SK-MEL-5 (cell line): Measurements from ENCODE around the gene AGRN. TPM values are rescaled to one million over a fixed set of nuclear protein-coding genes. Genes with fewer than 3 reads are reported as not detected.
"Not testable (repeated sequence)": the region's sequence is repeated elsewhere in the genome, so short reads cannot be mapped to it uniquely, and the experiment has no call there.

ENCODE experiments used
- DNase-seq: peaks from one replicate; pipeline ENCODE4 v3.0.0-alpha.2; 2016; ENCODE audit warnings: low read depth, low spot score
- in situ Hi-C: cut with HindIII; loops from 2 replicates; pipeline ENCODE4 v1.10.0; 2016; ENCODE audit warnings: low sequenced_read_pairs, high pct_unique_total_duplicates, low pct_unique_long_range_greater_than_20kb
- polyA plus RNA-seq, 2 experiments: library from polyadenylated mRNA; depleted of rRNA; stranded (reverse); fragments of >200 nt; gene quantifications; 2 replicates each; pipeline ENCODE4 v1.2.3, GENCODE V29; 2015
- total RNA-seq: library from RNA; depleted of rRNA; stranded (reverse); fragments of >200 nt; shearing (Covaris generic); gene quantifications from 2 replicates; pipeline ENCODE4 v1.2.3, GENCODE V29; 2014; rRNA removed

The AGRN gene
- total RNA-seq, result 21.3 and 23.0 TPM in 2 replicates
- 58.8 and 70.0 TPM in 2 replicates for polyA plus RNA-seq (2015; cell fraction: cytosol; rRNA removed)
- 110 and 125 TPM in 2 replicates for polyA plus RNA-seq (2015; cell fraction: nucleus; rRNA removed)

DNA sequence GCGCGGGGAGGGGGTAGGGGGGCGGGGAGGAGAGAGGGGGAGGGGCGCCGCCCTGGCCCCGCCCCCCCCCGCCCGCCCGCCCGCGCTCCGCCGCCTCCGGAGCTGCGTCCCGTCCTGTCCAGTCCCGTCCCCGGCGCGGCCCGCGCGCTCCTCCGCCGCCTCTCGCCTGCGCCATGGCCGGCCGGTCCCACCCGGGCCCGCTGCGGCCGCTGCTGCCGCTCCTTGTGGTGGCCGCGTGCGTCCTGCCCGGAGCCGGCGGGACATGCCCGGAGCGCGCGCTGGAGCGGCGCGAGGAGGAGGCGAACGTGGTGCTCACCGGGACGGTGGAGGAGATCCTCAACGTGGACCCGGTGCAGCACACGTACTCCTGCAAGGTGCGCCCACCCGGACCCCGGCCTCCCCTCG lies at the start of gene AGRN:
Gene AGRN (plus strand): TSS at position 121 of the 405 bp plus-strand sequence. CDS start 53 bp downstream, at position 174.
- no peak for DNase-seq
- in situ Hi-C loops, result no loop called here

DNA sequence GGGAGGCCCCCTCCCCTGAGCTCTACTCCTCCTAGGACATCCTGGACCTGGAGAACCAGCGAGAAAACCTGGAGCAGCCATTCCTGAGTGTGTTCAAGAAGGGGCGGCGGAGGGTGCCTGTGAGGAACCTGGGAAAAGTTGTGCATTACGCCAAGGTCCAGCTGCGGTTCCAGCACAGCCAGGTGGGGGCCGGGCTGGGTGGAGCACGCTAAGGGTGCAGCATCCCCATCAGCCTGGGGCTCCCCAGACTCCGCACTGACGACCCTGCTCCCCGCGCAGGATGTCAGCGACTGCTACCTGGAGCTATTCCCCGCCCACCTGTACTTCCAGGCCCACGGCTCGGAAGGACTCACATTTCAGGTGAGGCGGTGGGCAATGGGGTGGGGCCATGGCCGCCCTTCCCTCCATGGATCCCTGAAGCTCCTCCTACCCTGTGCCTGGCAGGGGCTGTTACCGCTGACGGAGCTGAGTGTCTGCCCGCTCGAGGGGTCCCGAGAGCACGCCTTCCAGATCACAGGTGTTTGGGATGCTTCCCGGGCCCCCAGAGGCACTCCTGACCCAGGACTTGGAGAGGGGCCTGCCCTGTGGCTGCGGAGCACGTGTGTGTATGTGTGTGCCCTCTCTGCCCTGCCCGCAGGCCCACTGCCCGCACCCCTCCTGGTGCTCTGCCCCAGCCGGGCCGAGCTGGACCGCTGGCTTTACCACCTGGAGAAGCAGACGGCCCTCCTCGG lies 49.5 kb upstream of the AGRN start:
- in situ Hi-C loops, result no loop called here
- no peak for DNase-seq

DNA sequence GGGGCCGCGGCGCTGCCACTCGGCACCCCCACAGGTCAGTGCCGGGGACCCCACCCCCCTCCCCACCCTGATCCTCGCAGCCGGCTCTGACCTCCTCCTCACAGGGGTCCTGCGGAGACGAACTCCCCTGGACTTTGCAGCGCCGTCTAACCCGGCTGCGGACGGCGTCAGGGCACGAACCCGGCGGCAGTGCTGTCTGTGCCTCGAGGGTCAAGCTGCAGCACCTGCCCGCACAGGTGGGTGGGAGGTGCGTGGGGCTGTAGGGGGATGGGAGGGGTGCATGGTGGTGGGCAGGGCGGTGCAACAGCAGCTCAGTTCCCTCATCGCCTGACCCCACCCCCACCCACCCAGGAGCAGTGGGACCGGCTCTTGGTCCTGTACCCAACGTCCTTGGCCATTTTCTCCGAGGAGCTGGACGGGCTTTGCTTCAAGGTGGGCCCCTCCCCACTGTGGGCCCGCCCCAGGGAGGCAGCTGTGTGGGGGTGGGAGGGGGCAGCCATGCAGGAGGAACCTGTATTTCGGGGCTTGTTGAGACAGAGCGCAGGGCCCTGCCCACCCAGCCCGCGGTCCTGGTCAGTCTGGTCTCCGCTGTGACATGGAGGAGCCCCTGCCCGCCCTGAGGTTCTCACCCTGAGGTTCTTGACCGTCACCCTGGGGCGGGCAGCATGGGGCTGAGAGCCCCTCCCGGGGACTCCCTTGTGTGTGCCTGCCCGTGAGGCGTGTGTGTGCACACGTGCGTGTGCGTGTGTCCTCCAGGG lies 48.8 kb upstream of the AGRN start:
- in situ Hi-C loops, result no loop called here
- DNase-seq, result no peak

DNA sequence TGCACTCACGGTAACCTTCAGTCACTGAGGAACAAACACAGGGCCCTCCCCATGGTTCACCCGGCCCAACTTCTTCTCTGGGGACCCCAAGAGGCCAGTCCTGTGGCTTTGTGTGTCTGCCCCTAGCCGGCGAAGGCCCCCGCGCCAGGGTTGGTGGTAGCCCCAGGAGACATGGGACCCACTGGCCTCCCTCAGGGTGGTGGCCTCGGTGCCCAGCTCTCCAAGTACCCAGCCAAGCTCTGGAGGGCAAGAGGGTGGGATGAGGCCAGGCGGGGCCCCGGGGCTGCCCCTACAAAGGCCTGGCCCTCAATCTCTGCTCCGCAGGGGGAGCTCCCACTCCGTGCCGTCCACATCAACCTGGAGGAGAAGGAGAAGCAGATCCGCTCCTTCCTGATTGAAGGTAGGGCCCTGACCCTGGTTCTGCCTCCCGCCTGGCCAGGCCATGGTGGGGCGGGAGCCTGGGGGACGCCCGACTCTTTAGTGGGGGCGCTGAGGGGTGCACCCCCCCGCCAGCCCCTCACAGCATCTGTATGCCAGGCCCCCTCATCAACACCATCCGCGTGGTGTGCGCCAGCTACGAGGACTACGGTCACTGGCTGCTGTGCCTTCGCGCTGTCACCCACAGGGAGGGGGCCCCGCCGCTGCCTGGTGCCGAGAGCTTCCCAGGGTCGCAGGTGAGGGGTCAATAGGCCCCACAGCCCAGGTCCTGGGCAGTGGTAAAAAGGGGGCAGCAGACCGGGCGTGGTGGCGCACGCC lies 48.0 kb upstream of the AGRN start:
- in situ Hi-C loops, result no loop called here
- DNase-seq, result no peak

DNA sequence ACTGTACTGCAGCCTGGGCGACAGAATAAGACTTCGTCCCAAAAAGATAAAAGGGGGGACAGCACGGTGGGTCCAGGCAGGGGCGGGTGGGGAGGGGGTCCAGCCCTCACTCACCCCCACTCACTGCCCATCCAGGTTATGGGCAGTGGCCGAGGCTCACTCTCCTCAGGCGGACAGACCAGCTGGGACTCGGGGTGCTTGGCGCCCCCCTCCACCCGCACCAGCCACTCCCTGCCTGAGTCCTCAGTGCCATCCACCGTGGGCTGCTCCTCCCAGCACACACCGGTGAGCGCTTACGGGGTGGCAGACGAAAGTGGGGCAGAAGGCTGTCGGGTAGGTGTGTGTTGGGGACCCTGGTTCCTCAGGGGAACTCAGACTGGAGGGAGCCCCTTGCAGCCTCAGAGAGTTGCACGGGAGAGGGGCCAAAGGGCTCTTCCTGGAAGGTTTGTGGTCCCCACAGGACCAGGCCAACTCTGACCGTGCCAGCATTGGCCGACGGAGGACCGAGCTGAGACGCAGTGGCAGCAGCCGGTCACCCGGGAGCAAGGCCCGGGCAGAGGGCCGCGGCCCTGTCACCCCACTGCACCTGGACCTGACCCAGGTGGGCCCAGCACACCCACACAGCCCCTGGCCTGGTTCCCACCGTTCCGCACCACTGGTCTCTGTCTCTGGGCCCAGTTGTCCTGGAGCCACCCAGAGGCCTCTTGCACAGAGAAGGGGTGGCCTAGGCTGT lies 47.0 kb upstream of the AGRN start:
- in situ Hi-C loops, result no loop called here
- DNase-seq, result no peak

DNA sequence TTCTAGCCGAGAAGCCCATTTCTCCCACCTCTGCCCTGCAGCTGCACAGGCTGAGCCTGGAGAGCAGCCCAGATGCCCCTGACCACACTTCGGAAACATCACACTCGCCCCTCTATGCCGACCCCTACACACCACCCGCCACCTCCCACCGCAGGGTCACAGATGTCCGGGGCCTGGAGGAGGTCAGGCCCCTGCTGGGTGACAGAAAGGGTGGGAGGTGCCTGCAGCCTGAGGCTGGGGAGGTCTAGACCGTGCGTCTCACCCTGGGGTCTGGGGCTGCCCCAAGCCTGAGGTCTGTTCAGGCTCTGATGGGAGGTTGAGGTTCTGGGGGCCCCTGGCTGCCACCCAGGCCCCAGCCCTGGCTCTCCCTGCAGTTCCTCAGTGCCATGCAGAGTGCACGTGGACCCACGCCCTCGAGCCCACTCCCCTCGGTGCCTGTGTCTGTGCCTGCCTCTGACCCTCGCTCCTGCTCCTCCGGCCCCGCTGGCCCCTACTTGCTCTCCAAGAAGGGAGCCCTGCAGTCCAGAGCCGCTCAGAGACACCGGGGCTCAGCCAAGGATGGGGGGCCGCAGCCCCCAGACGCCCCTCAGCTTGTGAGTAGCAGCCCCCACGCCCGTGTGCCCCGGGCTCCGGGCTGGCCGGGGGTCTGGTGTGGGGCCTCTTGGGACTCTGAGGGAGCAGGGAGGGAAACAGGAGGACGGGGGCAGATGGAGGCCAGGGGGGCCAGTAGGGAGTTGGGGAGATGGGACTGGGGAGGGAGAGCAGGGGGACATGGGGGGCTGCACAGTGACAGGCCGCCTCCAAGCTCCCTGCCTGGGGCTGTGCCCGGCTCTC lies 46.2 kb upstream of the AGRN start:
- in situ Hi-C loops, result no loop called here
- no peak for DNase-seq

DNA sequence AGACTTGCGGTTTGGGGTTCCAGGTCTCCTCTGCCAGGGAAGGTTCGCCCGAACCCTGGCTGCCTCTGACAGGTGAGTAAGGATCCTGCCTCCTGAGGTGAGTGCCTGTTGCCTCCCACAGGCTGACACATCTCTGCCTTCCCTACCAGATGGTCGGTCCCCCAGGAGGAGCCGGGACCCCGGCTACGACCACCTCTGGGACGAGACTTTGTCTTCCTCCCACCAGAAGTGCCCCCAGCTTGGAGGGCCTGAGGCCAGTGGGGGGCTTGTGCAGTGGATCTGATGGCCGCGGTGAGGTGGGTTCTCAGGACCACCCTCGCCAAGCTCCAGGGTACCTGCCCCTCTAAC lies 45.7 kb upstream of the AGRN start:
- in situ Hi-C loops, result no loop called here
- no peak for DNase-seq

DNA sequence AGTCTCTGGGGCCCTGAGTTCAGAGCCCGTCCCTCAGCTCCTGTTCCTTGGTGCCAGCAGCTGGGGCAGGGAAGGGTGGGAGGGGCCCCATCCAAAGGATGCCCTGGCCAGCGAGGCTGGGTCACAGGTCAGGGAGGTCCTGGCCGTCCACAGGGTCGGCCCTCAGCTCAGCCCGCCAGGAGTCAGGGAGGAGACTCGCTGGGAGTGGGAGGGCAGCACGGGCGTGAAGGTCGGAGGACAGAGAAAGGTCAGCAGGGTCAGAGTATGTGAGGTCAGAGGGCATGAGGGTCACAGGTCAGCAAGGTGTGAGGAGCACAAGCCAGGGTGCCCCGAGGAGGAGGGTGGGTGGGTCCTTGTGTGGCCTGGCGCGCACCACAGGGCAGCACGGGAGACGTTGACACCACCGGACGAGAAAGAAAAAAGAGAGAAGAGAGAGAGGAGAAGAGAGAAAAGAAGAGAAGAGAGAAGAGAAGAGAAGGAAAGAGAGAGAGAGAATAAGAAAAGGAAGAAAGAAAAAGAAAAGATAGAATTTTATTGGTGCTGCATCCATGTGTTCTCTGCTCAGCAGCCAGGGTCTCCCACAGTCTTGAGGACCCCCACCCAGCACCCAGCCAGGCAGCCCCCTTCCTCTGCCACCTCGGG lies 45.1 kb upstream of the AGRN start:
- no peak for DNase-seq
- in situ Hi-C loops, result no loop called here

DNA sequence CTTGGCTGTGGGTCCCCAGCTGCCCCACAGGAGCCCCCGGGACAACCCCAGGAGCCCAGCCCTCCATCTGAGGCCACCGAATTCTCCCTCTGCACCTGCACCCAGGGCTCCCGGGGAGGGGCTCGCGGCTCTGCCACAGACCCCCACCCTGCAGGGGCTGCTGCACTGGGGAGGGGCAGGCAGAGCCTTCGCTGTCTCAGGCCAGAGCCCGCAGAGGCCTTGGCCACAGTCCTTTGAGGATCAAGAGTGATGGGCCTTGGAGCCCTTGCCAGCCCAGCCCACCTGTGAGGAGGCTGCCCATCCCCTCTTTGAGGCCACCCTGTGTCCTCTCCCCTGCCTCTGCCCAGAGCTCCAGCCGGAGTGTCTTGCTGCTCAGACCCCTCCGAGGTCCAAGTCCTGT lies 44.6 kb upstream of the AGRN start:
- no peak for DNase-seq
- in situ Hi-C loops, result no loop called here

DNA sequence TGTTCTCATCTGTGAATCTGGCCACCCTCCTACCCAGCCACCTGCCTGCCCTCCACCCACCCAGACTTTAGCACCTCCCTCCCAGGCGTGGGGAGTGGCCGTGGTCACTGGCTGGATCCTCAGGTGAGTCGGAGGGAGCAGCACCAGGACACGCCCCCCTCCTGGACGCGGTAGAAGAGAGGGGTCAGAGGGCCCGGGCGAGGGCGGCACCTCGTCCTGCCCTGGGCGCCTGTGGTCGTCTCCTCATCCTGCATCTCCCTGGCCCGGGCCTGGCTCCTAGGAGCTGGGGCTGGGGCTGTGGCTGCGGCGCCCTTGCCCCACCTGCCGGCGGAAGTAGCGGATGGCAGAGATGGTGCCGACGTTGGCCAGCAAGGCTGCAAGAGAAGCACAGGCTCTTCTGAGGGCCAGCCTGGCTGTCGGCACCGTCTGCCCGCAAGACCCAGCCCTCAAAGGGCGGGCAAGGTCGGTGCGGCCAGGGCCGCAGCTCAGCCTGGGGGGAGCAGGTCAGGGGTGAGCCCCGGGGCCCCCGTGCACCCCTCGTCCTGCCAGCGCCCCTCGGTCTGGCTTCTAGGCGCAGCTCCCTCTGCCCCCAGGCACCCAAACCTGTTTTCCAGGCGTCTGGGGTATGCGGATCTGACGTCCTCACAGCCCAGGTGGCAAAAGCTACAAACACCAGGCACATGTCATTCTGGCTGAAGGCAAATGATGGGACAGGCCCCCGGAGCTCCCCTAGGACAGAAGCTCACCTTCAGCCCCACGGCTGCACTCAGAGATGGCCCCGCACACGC lies 43.8 kb upstream of the AGRN start:
- DNase-seq, result peak; percentile 77
- in situ Hi-C loops, result no loop called here

DNA sequence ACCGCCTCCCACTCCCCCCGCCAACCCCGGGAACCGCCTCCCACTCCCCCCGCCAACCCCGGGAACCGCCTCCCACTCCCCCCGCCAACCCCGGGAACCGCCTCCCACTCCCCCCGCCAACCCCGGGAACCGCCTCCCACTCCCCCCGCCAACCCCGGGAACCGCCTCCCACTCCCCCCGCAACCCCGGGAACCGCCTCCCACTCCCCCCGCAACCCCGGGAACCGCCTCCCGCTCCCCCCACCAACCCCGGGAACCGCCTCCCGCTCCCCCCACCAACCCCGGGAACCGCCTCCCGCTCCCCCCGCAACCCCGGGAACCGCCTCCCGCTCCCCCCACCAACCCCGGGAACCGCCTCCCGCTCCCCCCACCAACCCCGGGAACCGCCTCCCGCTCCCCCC lies 43.1 kb upstream of the AGRN start:
- DNase-seq, in situ Hi-C loops: not testable (repeated sequence)

DNA sequence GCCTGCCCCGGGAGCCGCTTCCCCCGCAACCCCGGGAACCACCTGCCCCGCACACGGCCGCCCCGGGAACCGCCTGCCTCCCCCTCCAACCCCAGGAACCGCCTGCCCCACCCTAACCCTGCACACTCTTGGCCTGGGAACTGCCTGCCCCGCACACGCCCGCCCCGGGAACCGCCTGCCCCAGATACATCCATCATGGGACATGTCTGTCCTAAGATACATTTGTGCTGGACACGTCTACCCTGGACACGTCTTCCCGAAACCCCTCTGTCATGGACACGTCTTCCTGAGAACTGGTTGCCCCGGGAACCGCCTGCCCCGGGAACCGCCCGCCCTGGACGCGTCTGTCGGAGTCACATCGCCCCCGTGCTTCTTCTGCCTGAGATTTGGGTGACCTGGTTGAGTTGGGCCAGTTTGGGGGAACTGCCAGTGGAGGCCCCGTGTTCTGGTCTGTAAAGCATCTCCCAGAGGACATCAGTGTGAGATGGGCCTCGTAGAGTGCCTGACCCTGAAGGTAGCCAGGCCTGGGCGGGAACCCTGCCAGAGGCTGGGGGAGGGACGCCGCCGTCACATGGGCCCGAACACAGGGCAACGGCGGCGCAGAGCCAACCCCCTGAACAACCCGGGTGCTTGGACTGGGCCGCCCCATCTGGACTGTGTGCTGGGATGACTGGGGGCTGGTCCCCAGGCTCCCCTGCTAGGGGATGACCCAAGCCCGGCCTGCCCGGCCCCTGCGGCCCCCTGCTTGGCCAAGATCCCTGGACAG lies 41.7 kb upstream of the AGRN start:
- in situ Hi-C loops, result no loop called here
- no peak for DNase-seq

DNA sequence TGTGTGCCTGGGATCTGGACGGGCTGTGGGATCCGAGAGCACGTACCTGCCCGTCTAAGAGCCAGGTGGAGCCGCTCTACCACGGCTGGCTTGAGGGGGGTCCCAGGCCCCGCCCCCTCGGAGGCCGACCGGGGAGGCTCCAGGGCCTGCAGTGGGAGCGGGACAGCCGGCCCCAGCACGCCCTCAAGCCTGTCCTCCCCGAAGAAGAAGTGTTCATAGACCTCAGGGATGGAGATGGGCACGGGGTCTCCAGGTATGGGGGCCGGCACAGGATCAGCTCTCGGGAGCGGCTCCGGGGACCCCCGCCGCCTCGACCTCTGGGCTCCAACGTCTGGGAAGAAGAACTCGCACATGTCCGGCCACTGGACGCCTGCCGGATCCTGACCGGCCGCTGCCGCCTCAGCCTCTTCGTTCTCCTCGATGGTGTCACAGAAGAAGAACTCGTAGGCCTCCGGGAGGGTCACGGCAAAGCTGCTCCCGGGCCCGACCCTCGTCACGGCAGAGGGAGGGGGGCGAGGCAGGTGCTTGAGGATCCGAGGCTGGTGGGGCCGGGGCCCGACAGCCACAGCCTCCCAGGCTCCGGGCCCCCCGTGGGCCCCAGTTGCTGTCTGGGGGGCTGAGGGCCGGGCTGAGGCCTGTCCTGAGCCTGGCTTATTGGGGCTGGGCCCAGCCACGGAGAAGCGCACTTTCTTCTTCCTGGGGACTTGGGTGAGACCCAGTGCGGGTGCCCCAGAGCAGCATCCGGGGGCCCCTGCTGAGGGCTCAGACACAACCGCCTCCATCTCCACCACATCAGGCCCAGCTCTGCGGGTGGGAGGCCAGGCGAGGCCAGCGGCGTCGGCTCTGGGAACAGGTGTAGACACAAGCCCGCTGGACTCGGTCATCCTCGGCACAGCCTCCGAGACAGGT lies 40.8 kb upstream of the AGRN start:
- in situ Hi-C loops, result no loop called here
- no peak for DNase-seq

DNA sequence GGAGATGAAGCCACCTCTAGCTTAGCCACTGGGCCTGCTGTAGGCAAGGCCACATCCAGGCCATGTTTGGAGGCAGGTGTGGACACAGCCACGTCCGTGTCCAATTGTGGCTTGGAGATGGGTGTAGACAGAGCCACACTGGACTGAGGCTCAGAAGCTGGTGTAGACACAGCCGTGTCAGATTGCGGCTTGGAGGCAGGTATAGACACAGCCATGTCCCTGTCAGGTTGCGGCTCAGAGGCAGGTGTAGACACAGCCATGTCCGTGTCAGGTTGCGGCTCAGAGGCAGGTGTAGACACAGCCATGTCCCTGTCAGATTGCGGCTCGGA lies 40.2 kb upstream of the AGRN start:
- DNase-seq, result no peak
- in situ Hi-C loops, result no loop called here
